ENCODE measurements around the gene SYTL3.
"Not testable (repeated sequence)": the region's sequence is repeated elsewhere in the genome, so short reads cannot be mapped to it uniquely, and the experiment has no call there.

- not testable (repeated sequence) for TF ChIP-seq EGR1 (conservative IDR thresholded peaks at IDR 0.05); PHB2 (IDR thresholded peaks at IDR 0.05; ENCODE audit: low read depth); ZNF384 (IDR thresholded peaks at IDR 0.05; ENCODE audit: low read depth, low read length); L3MBTL2 (IDR thresholded peaks at IDR 0.05); HBP1 (CRISPR knock-in tag; IDR thresholded peaks at IDR 0.05); MITF (IDR thresholded peaks at IDR 0.05); CUX1 (CRISPR knock-in tag; IDR thresholded peaks at IDR 0.05); IFI16 (CRISPR knock-in tag; IDR thresholded peaks at IDR 0.05); ETS1 (conservative IDR thresholded peaks at IDR 0.05; ENCODE audit: control insufficient read depth, low read depth, low read length); SMAD1 (IDR thresholded peaks at IDR 0.05; ENCODE audit: low read depth, low read length, partially characterized antibody); DPF2 (IDR thresholded peaks at IDR 0.05)
Observed at GRCh38 chr6:158606011-158606410, 43.8 kb upstream of the SYTL3 start.

Data from K562 (cell line).